Tibial nerve (tissue), 4 donors: ENCODE data around the gene CCDC181.

Experiments used
- EP300 ChIP-seq, 2 donors: sonication (generic); formaldehyde crosslinking; IDR thresholded peaks; one replicate each; pipeline ENCODE4 v1.6.1; 2017; ENCODE audit warnings: antibody characterized with exemption in 2 of 2, mild to moderate bottlenecking in 1 of 2
- POLR2A ChIP-seq, 2 donors: fragments of 450-650 bp; IDR thresholded peaks; one replicate each; pipeline ENCODE4 v1.6.1; 2017; ENCODE audit warnings: antibody characterized with exemption in 2 of 2, mild to moderate bottlenecking in 2 of 2, moderate library complexity in 2 of 2
- TF ChIP-seq, protein P1 (sequence below), 5 experiments: fragments of 200-600 bp in 3 of 5; fragments of 450-650 bp in 2 of 5; sonication (generic) in 3 of 5; IDR thresholded peaks; one replicate each; pipeline ENCODE4 v1.5.1; 2016 to 2019; ENCODE audit warnings: antibody characterized with exemption in 5 of 5, mild to moderate bottlenecking in 3 of 5, moderate library complexity in 2 of 5

DNA sequence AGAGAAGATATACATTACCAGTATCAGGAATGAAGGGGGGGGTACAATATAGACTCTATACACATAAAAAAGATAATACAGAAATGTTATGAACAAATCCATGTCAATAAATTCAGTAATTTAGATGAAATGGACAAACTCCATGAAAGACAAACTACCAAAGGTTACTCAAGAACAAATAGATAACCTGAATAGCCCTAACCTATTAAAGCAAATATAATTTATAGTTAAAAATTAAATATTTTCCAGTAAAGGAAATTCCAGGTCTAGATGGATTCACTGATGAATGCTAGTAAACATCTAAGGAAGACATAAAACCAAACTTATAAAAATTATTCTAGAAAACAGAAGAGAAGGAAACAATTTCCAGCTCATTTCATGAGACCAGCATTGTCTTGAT is 46.1 kb downstream of the CCDC181 start:
- TF ChIP-seq, protein P1, sequence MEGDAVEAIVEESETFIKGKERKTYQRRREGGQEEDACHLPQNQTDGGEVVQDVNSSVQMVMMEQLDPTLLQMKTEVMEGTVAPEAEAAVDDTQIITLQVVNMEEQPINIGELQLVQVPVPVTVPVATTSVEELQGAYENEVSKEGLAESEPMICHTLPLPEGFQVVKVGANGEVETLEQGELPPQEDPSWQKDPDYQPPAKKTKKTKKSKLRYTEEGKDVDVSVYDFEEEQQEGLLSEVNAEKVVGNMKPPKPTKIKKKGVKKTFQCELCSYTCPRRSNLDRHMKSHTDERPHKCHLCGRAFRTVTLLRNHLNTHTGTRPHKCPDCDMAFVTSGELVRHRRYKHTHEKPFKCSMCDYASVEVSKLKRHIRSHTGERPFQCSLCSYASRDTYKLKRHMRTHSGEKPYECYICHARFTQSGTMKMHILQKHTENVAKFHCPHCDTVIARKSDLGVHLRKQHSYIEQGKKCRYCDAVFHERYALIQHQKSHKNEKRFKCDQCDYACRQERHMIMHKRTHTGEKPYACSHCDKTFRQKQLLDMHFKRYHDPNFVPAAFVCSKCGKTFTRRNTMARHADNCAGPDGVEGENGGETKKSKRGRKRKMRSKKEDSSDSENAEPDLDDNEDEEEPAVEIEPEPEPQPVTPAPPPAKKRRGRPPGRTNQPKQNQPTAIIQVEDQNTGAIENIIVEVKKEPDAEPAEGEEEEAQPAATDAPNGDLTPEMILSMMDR (IDR thresholded peaks at IDR 0.05) = no peak
- no peak for TF ChIP-seq POLR2A (IDR thresholded peaks at IDR 0.05)
- TF ChIP-seq EP300 (IDR thresholded peaks at IDR 0.05) = no peak
